Heart left ventricle (tissue), 16 donors: Measurements from ENCODE around the gene MC1R. TPM values are rescaled to one million over a fixed set of nuclear protein-coding genes. Genes with fewer than 3 reads are reported as not detected.
A peak's percentile ranks its signal among the peaks of the same experiment; 100 is the strongest.
"Not testable (repeated sequence)": the region's sequence is repeated elsewhere in the genome, so short reads cannot be mapped to it uniquely, and the experiment has no call there.

Experiments
- ATAC-seq, 4 donors: fragments of 200-7000 bp; cut with Tn5 transposase; one replicate each; pipeline ENCODE4 v1.9.1; 2020 to 2022; ENCODE audit warnings: moderate library complexity in 4 of 4, mild to moderate bottlenecking in 3 of 4, moderate number of reproducible peaks in 1 of 4
- DNase-seq, 5 donors: peaks; one replicate each; pipeline ENCODE4 v3.0.0-alpha.2; 2020
- H3K27ac ChIP-seq, 12 donors: fragments of 200-600 bp; sonication (generic) in 4 of 12; one replicate each; pipeline versions ENCODE4 v1.5.0 to v1.8.0; 2016 to 2022; ENCODE audit warnings: mild to moderate bottlenecking in 2 of 12
- H3K27me3 ChIP-seq, 9 donors: fragments of 200-600 bp; sonication (generic) in 2 of 9; one replicate each; pipeline versions ENCODE4 v1.5.1 to v1.8.0; 2016 to 2022; ENCODE audit warnings: mild to moderate bottlenecking in 3 of 9
- H3K36me3 ChIP-seq, 9 donors: fragments of 200-600 bp; sonication (generic) in 2 of 9; one replicate each; pipeline versions ENCODE4 v1.5.0 to v1.8.0; 2018 to 2022; ENCODE audit warnings: mild to moderate bottlenecking in 2 of 9
- H3K4me1 ChIP-seq, 12 donors: fragments of 200-600 bp; sonication (generic) in 4 of 12; one replicate each; pipeline versions ENCODE4 v1.5.0 to v1.8.0; 2016 to 2022; ENCODE audit warnings: mild to moderate bottlenecking in 3 of 12
- H3K4me3 ChIP-seq, 12 donors: fragments of 200-600 bp; sonication (generic) in 4 of 12; one replicate each; pipeline versions ENCODE4 v1.5.0 to v1.8.0; 2017 to 2022; ENCODE audit warnings: mild to moderate bottlenecking in 9 of 12, moderate library complexity in 4 of 12
- H3K9me3 ChIP-seq, 12 donors: fragments of 200-600 bp; sonication (generic) in 4 of 12; one replicate each; pipeline versions ENCODE4 v1.5.0 to v1.8.0; 2016 to 2022; ENCODE audit warnings: mild to moderate bottlenecking in 1 of 12
- POLR2A ChIP-seq, 2 donors: fragments of 450-650 bp; IDR thresholded peaks; one replicate each; pipeline ENCODE4 v1.6.1; 2017; ENCODE audit warnings: antibody characterized with exemption in 2 of 2, mild to moderate bottlenecking in 2 of 2, moderate library complexity in 2 of 2
- WGBS, 4 donors: extraction: QIAGEN DNeasy Blood & Tissue Kit in 2 of 4; methylation state at CpG; one replicate each; pipeline versions ENCODE4 v1.1.5 to v1.1.7; 2013 to 2018; 5-methylcytosine and 5-hydroxymethylcytosine counted together
- intact Hi-C, 10 donors: fragments of 100-400 bp; cut with DNase I; formaldehyde crosslinking; loops; one replicate each; pipeline versions ENCODE4 v1.11.1 to v1.14.2; 2022
- polyA plus RNA-seq, 2 donors: library from polyadenylated mRNA; stranded (reverse); fragments of 200-250 nt; gene quantifications; one replicate each; pipeline ENCODE4 v1.2.3, GENCODE V29; 2013
- total RNA-seq, 9 donors: library from RNA; depleted of rRNA in 2 of 9; stranded (reverse); fragments of >200 nt in 2 of 9; fragmentation: NEBNext Ultra II Directional in 3 of 9; extraction: Animal tissue kit (Norgen Biotek cat#: 25700) in 3 of 9; gene quantifications; one replicate each; pipeline versions ENCODE4 v1.1.0 to v1.2.4, GENCODE V29; 2016 to 2023
- TF ChIP-seq, protein P1 (sequence below), 12 donors: fragments of 200-600 bp; sonication (generic) in 4 of 12; IDR thresholded peaks; one replicate each; pipeline versions ENCODE4 v1.5.0 to v1.8.0; 2018 to 2022; ENCODE audit warnings: antibody characterized with exemption in 12 of 12, mild to moderate bottlenecking in 5 of 12
- donor health status: ischemic (EF 13 %, LVEDD 7.1; RV severe dilation, severe dysfunction).
- donor health status: healthy with polysubstance abuse.
- donor health status: DM: no; HTN: yes; CAD: no.
- donor health status: DM: no; HTN: no; CAD: no.
- donor health status: ischemic (EF 25% LVEDD 6.9; RV normal size, moderate dysfunction).
- donor health status: ischemic (EF 25% LVEDD 5.7; RV mildly dilated, moderate dysfunction).
- donor health status: healthy.
- donor health status: DM: yes; HTN: yes; CAD: no.
- donor health status: ischemic (EF 35%, LVEDD 5.7; RV mildly dilated, moderate dysfunction).
- donor health status: nonischemic (EF 11% LVEDD 7.7; RV severe dilation, severe dysfunction).
- donor health status: DM: yes; HTN: yes; CAD: no.
- donor health status: PGD.
- donor health status: ischemic (EF 29% LVEDD 5.4; RV normal size, mild dysfunction).
- donor health status: nonischemic (EF 23%, LVEDD 6.1; RV moderate dilation, normal function).

The MC1R gene
- total and polyA plus RNA-seq, 11 donors: 0.42 to 2.1 (median 1.3) TPM

DNA sequence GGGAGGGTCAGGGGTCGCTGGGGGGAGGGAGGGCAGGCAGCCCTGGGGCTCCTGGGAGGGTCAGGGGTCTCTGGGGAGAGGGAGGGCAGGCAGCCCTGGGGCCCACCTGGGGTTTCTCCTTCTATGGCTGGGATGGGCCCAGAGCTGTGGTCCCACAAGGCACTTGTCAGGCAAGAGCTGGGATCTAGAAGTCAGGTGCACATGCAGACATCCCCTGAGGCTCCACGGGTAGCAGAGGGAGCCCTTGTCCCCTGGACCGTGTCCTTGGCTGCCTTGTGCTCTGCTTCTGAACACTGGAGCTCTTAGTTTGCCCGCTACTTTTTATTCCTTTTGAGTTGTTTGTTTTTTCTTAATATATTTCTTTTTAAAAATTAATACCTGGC, 6.3 kb downstream of the MC1R start:
- no peak for ATAC-seq
- peaks cover 8 to 65% (median 30%) of the 10 kb centered on the region in 12 donors for H3K4me1 ChIP-seq
- no peak overlapping the region for H3K4me3 ChIP-seq
- WGBS, 4 donors: 25 to 45% (median 32%) methylated on average over 4 of the region's 4 CpGs
- TF ChIP-seq, protein P1, sequence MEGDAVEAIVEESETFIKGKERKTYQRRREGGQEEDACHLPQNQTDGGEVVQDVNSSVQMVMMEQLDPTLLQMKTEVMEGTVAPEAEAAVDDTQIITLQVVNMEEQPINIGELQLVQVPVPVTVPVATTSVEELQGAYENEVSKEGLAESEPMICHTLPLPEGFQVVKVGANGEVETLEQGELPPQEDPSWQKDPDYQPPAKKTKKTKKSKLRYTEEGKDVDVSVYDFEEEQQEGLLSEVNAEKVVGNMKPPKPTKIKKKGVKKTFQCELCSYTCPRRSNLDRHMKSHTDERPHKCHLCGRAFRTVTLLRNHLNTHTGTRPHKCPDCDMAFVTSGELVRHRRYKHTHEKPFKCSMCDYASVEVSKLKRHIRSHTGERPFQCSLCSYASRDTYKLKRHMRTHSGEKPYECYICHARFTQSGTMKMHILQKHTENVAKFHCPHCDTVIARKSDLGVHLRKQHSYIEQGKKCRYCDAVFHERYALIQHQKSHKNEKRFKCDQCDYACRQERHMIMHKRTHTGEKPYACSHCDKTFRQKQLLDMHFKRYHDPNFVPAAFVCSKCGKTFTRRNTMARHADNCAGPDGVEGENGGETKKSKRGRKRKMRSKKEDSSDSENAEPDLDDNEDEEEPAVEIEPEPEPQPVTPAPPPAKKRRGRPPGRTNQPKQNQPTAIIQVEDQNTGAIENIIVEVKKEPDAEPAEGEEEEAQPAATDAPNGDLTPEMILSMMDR (IDR thresholded peaks at IDR 0.05): no peak
- no peak for TF ChIP-seq POLR2A (IDR thresholded peaks at IDR 0.05)
- no peak overlapping the region for H3K27ac ChIP-seq
- H3K27me3 ChIP-seq: peaks cover 0 to 42% (median 16%) of the 10 kb centered on the region in 9 donors
- DNase-seq: no peak
- H3K36me3 ChIP-seq: no peaks in the 10 kb centered on the region
- intact Hi-C loops: loop anchor here in 1 of 10 donors (10.0 kb wide), 1 partner anchor 50 kb away; the partner anchor contains the start of gene TCF25
- H3K9me3 ChIP-seq: no peaks in the 10 kb centered on the region

DNA sequence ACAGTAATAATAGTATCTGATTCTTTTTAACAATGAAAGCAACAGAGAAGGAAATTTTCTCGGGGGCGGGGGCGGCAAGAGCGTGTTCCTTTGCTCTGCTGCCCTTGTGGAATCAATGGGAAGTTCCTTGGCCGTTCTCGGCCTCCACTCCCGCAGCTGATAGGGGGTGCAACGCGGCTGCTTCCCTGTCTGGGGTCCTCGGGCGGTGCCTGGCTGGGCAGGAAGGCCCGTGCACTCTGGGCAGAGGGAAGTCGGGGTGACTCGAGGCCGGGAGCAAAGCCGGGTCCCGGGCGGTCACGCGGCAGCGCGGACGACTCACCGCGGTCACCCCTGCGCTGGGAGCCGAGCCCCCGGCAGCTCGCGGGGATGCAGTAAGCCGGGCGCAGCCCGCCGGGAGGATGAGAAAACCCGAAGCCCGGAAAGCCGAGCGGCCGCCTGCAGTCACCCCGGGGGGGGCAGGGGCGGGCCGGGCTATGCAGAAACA, 7.0 kb downstream of the MC1R start:
- WGBS, 4 donors: 1 to 3% (median 2%) methylated on average over 12 to 42 of the region's 42 CpGs

DNA sequence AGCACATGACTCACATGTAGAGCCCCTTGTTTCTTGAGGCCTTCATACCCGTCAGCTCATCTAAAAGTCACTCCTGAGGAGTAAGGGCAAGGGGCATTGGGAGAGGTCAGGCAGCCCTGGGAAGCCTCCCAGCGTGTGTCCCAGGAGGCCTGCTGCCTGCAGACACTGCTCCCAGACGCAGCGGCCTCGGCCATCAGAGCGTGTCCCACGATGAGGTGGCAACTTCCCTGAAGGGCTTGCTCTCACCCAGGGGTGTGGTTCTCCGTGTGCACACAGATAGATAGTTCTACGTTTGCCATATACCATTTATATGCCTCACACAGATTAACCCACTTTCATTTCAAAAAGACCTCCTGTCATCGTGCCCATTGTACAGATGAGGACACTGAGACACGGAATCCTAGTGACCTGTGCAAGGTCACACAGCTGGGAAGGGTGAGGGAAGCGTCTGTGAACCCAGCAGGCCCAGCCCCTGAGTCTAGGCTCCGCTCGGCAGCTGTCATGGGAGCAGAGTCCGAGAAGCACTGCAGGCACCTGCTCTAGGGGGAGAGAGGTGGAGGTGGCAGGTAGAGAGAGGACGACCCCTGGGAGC, 12.7 kb downstream of the MC1R start:
- DNase-seq (no peak), ATAC-seq (no peak)
- no peak overlapping the region for H3K27ac ChIP-seq
- TF ChIP-seq, protein P1 (IDR thresholded peaks at IDR 0.05): no peak
- no peak for TF ChIP-seq POLR2A (IDR thresholded peaks at IDR 0.05)
- H3K27me3 ChIP-seq: peaks cover 0 to 1% (median 0%) of the 10 kb centered on the region in 9 donors
- H3K36me3 ChIP-seq: no peaks in the 10 kb centered on the region
- 86 to 93% (median 89%) methylated on average over 13 to 16 of the region's 16 CpGs for WGBS, 4 donors
- H3K4me3 ChIP-seq: no peak overlapping the region
- no peaks in the 10 kb centered on the region for H3K9me3 ChIP-seq
- intact Hi-C loops: no loop called here
- H3K4me1 ChIP-seq: peaks cover 0 to 4% (median 0%) of the 10 kb centered on the region in 12 donors

More for the DNA sequence above, 7.0 kb downstream of the MC1R start:
- Histone ChIP-seq H3K4me1 (peaks cover 8 to 59% (median 30%) of the 10 kb centered on the region in 12 donors), H3K9me3 (no peaks in the 10 kb centered on the region), H3K36me3 (no peaks in the 10 kb centered on the region), H3K4me3 (peak overlapping the region; percentile 26 to 67 (median 56)), H3K27ac (peak overlapping the region in 1 of 12 donors; percentile 22), H3K27me3 (peaks cover 0 to 42% (median 16%) of the 10 kb centered on the region in 9 donors)
- no peak for ATAC-seq
- no peak for DNase-seq
- TF ChIP-seq POLR2A (IDR thresholded peaks at IDR 0.05): no peak
- TF ChIP-seq, protein P1 (IDR thresholded peaks at IDR 0.05): no peak
- intact Hi-C loops: loop anchor here in 2 of 10 donors (2.0 to 10.0 kb wide), 2 partner anchors 47 to 51 kb away; partner anchors contain the start of gene TCF25 (in 1 of the 2)

DNA sequence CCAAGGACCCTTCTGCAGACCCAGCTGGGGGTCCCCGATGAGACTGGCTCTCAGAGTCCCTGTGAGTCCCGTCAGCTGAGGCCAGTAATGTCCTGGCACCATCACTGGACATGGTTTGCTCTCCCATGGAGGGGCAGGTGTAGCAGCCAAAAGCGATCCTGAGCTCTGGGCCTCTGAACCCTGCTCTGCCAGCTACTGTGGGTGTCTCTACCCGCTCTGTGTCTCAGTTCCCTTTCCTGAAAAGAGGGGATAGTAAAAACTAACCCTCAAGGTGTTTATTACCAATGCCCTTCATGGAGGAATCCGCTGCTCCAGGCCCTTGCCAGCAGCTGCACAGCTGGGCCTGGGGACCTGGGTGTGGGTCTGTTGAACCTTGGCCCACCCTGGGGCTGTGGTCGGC, 13.3 kb downstream of the MC1R start:
- H3K9me3 ChIP-seq: no peaks in the 10 kb centered on the region
- no peak overlapping the region for H3K27ac ChIP-seq
- no peak for TF ChIP-seq POLR2A (IDR thresholded peaks at IDR 0.05)
- TF ChIP-seq, protein P1 (IDR thresholded peaks at IDR 0.05): no peak
- WGBS, 4 donors: 85 to 97% (median 92%) methylated on average over 4 to 6 of the region's 6 CpGs
- no peaks in the 10 kb centered on the region for H3K27me3 ChIP-seq
- ATAC-seq (no peak), DNase-seq (no peak)
- H3K4me3 ChIP-seq: no peak overlapping the region
- no peaks in the 10 kb centered on the region for H3K36me3 ChIP-seq
- intact Hi-C loops: no loop called here
- no peaks in the 10 kb centered on the region for H3K4me1 ChIP-seq

DNA sequence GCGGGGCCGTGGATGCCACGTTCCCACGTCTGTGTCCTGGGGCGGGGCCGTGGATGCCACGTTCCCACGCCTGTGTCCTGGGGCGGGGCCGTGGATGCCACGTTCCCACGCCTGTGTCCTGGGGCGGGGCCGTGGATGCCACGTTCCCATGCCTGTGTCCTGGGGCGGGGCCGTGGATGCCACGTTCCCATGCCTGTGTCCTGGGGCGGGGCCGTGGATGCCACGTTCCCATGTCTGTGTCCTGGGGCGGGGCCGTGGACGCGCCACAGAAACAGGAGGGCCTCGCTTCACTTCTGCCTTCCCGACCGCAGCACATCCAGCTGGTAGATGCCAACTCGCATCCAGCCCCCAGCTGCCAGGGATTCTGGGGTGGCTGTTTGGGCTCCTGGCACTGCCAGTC, 15.4 kb downstream of the MC1R start:
- H3K4me1 ChIP-seq, H3K27ac ChIP-seq, DNase-seq, H3K4me3 ChIP-seq, H3K36me3 ChIP-seq, H3K27me3 ChIP-seq, intact Hi-C loops, H3K9me3 ChIP-seq, ATAC-seq: not testable (repeated sequence)
- WGBS, 4 donors: 96 to 100% (median 97%) methylated on average over 1 to 29 of the region's 29 CpGs; no CpG with 5 or more reads in 1 of the 4 donors
